Ovary (tissue), 9 donors: ENCODE data around the gene BOLL. TPM values are rescaled to one million over a fixed set of nuclear protein-coding genes. Genes with fewer than 3 reads are reported as not detected.
"Not testable (repeated sequence)": the region's sequence is repeated elsewhere in the genome, so short reads cannot be mapped to it uniquely, and the experiment has no call there.

ENCODE experiments used
- DNase-seq, 5 donors: peaks; one replicate each; pipeline ENCODE4 v3.0.0-alpha.2; 2019 to 2020
- H3K27ac ChIP-seq, 2 donors: fragments of 200-600 bp; one replicate each; pipeline versions ENCODE4 v1.5.1 to v1.8.0; 2019 to 2022
- H3K27me3 ChIP-seq: fragments of 200-600 bp; one replicate; pipeline ENCODE4 v1.8.0; 2022
- H3K36me3 ChIP-seq: fragments of 200-600 bp; sonication (generic); one replicate; pipeline ENCODE4 v1.5.1; 2019
- H3K4me1 ChIP-seq: one replicate; pipeline ENCODE4 v1.8.1; 2013; ENCODE audit warnings: mild to moderate bottlenecking, moderate library complexity; ENCODE audit not compliant: insufficient read depth
- H3K4me3 ChIP-seq: fragments of 200-600 bp; sonication (generic); one replicate; pipeline ENCODE4 v1.5.1; 2017
- H3K9me3 ChIP-seq, 2 donors: fragments of 200-600 bp in 1 of 2; sonication (generic) in 1 of 2; one replicate each; pipeline versions ENCODE4 v1.5.1 to v1.8.1; 2013 to 2019; ENCODE audit warnings: mild to moderate bottlenecking in 1 of 2, moderate library complexity in 1 of 2
- CTCF ChIP-seq, 3 donors: fragments of 450-650 bp in 2 of 3; fragments of 200-600 bp in 1 of 3; IDR thresholded peaks; one replicate each; pipeline versions ENCODE4 v1.5.1 to v1.8.0; 2016 to 2022; ENCODE audit warnings: antibody characterized with exemption in 3 of 3, mild to moderate bottlenecking in 1 of 3
- EP300 ChIP-seq: sonication (generic); formaldehyde crosslinking; IDR thresholded peaks from one replicate; pipeline ENCODE4 v1.6.1; 2017; ENCODE audit warnings: antibody characterized with exemption
- POLR2A ChIP-seq: fragments of 450-650 bp; IDR thresholded peaks from one replicate; pipeline ENCODE4 v1.6.1; 2017; ENCODE audit warnings: antibody characterized with exemption, mild to moderate bottlenecking, moderate library complexity
- WGBS, 3 donors: extraction: QIAGEN DNeasy Blood & Tissue Kit in 1 of 3; methylation state at CpG; one replicate each; pipeline versions ENCODE4 v1.1.5 to v1.1.7; 2013 to 2017; 5-methylcytosine and 5-hydroxymethylcytosine counted together
- intact Hi-C, 4 donors: fragments of 100-400 bp; cut with DNase I; formaldehyde crosslinking; loops; one replicate each; pipeline versions ENCODE4 v1.11.0 to v1.15.1; 2022 to 2023
- polyA plus RNA-seq, 2 donors: library from polyadenylated mRNA; stranded (reverse); fragments of 200-250 nt in 1 of 2; fragments of 350-450 nt in 1 of 2; fragmentation: Illumina TruSeq in 1 of 2; extraction: RNeasy Lipid Tissue Mini Kit (QIAGEN cat#74804) in 1 of 2; gene quantifications; one replicate each; pipeline ENCODE4 v1.2.3, GENCODE V29; 2013 to 2014
- total RNA-seq, 7 donors: library from RNA; depleted of rRNA in 2 of 7; stranded (reverse); fragments of >200 nt in 2 of 7; fragmentation: NEBNext Ultra II Directional in 3 of 7; extraction: Animal tissue kit (Norgen Biotek cat#: 25700) in 3 of 7; gene quantifications; one replicate each; pipeline versions ENCODE4 v1.1.0 to v1.2.4, GENCODE V29; 2016 to 2023
- donor health status: DM: no; HTN: no; CAD: no; lungs with moderate emphysema.
- donor health status: DM: no; HTN: no; CAD: no.
- donor health status: Bipolar disorder and iron deficiency.
- donor health status: DM: yes; HTN: yes; CAD: no.
- donor health status: DM: no; HTN: no; CAD: no.
- donor health status: DM: yes; HTN: yes; CAD: no.

The BOLL gene
- total and polyA plus RNA-seq, 9 donors, result not detected

GRCh38 chr2:197700960-197701359 is 84.2 kb downstream of the BOLL start:
- TF ChIP-seq POLR2A (no peak), EP300 (no peak)
- no peaks in the 10 kb centered on the region for H3K4me1 ChIP-seq
- no peaks in the 10 kb centered on the region for H3K9me3 ChIP-seq
- H3K36me3 ChIP-seq, result no peaks in the 10 kb centered on the region
- no peak overlapping the region for H3K27ac ChIP-seq
- peaks cover 2% of the 10 kb centered on the region for H3K27me3 ChIP-seq
- intact Hi-C loops, result loop anchor here in 1 of 4 donors (10.0 kb wide), 1 partner anchor 186 kb away; the partner anchor contains the start of gene MOB4
- DNase-seq, result no peak
- no peak overlapping the region for H3K4me3 ChIP-seq
- 74 to 83% (median 82%) methylated on average over 3 of the region's 3 CpGs for WGBS, 3 donors

- H3K27ac ChIP-seq, H3K27me3 ChIP-seq, H3K9me3 ChIP-seq, H3K36me3 ChIP-seq, H3K4me3 ChIP-seq, H3K4me1 ChIP-seq, DNase-seq: not testable (repeated sequence)
- intact Hi-C loops, result loop anchor here in 1 of 4 donors (10.0 kb wide), 1 partner anchor 185 kb away; the partner anchor contains the start of gene MOB4
These were observed 85.4 kb downstream of the BOLL start for GRCh38 chr2:197699724-197700123.

GRCh38 chr2:197696571-197696970 is 88.5 kb downstream of the BOLL start:
- DNase-seq, H3K36me3 ChIP-seq, H3K9me3 ChIP-seq, H3K4me1 ChIP-seq, intact Hi-C loops, H3K27me3 ChIP-seq, H3K4me3 ChIP-seq, H3K27ac ChIP-seq: not testable (repeated sequence)
- 93 to 96% (median 94%) methylated on average over 15 to 24 of the region's 29 CpGs for WGBS, 3 donors

DNA sequence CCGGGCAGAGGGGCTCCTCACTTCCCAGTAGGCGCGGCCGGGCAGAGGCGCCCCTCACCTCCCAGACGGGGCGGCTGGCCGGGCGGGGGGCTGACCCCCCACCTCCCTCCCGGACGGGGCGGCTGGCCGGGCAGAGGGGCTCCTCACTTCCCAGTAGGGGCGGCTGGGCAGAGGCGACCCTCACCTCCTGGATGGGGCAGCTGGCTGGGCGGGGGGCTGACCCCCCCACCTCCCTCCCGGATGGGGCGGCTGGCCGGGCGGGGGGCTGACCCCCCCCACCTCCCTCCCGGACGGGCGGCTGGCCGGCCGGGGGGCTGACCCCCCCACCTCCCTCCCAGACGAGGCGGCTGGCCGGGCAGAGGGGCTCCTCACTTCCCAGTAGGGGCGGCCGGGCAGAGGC is 89.1 kb downstream of the BOLL start:
- intact Hi-C loops, H3K36me3 ChIP-seq, H3K27me3 ChIP-seq, DNase-seq, H3K4me3 ChIP-seq, H3K4me1 ChIP-seq, H3K9me3 ChIP-seq, H3K27ac ChIP-seq: not testable (repeated sequence)
- WGBS, 3 donors, result 93 to 96% (median 95%) methylated on average over 12 to 23 of the region's 30 CpGs

DNA sequence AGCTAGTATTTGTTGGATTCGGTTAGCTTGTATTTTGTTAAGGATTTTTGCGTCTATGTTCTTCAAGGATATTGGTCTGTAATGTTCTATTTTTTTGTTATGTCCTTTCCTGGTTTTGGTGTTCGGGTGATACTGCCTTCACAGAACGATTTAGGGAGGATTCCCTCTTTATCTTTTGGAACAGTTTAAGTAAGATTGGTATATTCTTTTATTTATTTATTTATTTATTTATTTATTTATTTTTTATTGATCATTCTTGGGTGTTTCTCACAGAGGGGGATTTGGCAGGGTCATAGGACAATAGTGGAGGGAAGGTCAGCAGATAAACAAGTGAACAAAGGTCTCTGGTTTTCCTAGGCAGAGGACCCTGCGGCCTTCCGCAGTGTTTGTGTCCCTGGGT is 89.9 kb downstream of the BOLL start:
- 90 to 94% (median 90%) methylated on average over 4 of the region's 6 CpGs for WGBS, 3 donors
- H3K4me1 ChIP-seq, H3K36me3 ChIP-seq, H3K27me3 ChIP-seq, DNase-seq, H3K4me3 ChIP-seq, H3K27ac ChIP-seq, intact Hi-C loops, H3K9me3 ChIP-seq: not testable (repeated sequence)

GRCh38 chr2:197677483-197677882 is 107.6 kb downstream of the BOLL start:
- no peak for DNase-seq
- H3K9me3 ChIP-seq, result no peaks in the 10 kb centered on the region
- 36 to 53% (median 51%) methylated on average over 2 of the region's 2 CpGs for WGBS, 3 donors
- H3K27ac ChIP-seq, result no peak overlapping the region
- H3K4me1 ChIP-seq, result peaks cover 6% of the 10 kb centered on the region
- no peak for TF ChIP-seq CTCF (IDR thresholded peaks at IDR 0.05)
- no peak for TF ChIP-seq EP300
- TF ChIP-seq POLR2A, result no peak
- no peak overlapping the region for H3K4me3 ChIP-seq
- intact Hi-C loops, result no loop called here
- no peaks in the 10 kb centered on the region for H3K27me3 ChIP-seq
- H3K36me3 ChIP-seq, result no peaks in the 10 kb centered on the region

DNA sequence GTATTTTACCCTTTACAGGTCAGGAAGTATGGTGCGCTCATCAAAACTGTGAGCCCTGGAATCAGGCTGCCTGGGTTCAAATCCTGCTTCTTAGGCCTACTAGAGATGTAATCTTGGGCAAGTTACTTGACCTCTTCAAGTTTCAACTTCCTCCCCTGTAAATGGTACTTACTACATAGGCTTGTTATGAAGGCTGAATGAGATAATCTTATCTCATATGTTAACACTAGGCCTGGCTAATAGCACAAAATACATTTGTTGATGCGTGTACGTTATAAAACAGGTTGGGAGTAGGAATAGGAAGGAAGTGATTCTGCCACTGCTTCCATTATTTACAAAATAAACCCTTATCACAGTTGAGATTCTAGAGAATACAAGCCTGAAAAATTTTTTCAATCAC is 108.1 kb downstream of the BOLL start:
- Histone ChIP-seq H3K36me3 (no peaks in the 10 kb centered on the region), H3K4me3 (no peak overlapping the region), H3K27ac (no peak overlapping the region), H3K4me1 (peaks cover 6% of the 10 kb centered on the region), H3K9me3 (no peaks in the 10 kb centered on the region), H3K27me3 (no peaks in the 10 kb centered on the region)
- TF ChIP-seq POLR2A, result no peak
- no peak for TF ChIP-seq EP300
- TF ChIP-seq CTCF (IDR thresholded peaks at IDR 0.05), result no peak
- intact Hi-C loops, result no loop called here
- no peak for DNase-seq
- WGBS, 3 donors, result 54 to 73% (median 66%) methylated on average over 3 of the region's 3 CpGs

Other genes with a start within 250 kb of the BOLL start
- 10 to 100 TPM in 6 of 7 donors, 1 to 10 TPM in 1; 9.7 to 22.1 (median 15.3) TPM for gene RFTN2, start 109.7 kb downstream of the BOLL start, total RNA-seq
- 10 to 100 TPM in 1 of 2 donors, 1 to 10 TPM in 1; 8.1 to 13.4 TPM for gene RFTN2, start 109.7 kb downstream of the BOLL start, polyA plus RNA-seq
- gene MARS2, start 80.0 kb downstream of the BOLL start, total RNA-seq, result 1 to 10 TPM; 3.2 to 7.7 (median 5.0) TPM
- gene MARS2, start 80.0 kb downstream of the BOLL start, polyA plus RNA-seq, result 1 to 10 TPM; 1.8 to 4.7 TPM
- 10 to 100 TPM in 6 of 7 donors, 1 to 10 TPM in 1; 8.4 to 17.9 (median 11.6) TPM for gene PLCL1, start 19.3 kb upstream of the BOLL start, total RNA-seq
- 10 to 100 TPM; 10.5 to 10.8 TPM for gene PLCL1, start 19.3 kb upstream of the BOLL start, polyA plus RNA-seq